Endothelial cell of umbilical vein (primary cell): ENCODE measurements around the gene TARBP1. TPM values are rescaled to one million over a fixed set of nuclear protein-coding genes. Genes with fewer than 3 reads are reported as not detected.
A peak's percentile ranks its signal among the peaks of the same experiment; 100 is the strongest.

Source experiments
- BruUV-seq: library from RNA; stranded (reverse); fragments of 400-500 nt; replicated peaks from 2 replicates; lab custom pipeline; 2021; lab: Mats Ljungman, UMichigan
- CTCF ChIA-PET: fragments of 300-600, 350-600 bp; sonication (Branson Sonifier 250); formaldehyde crosslinking; loops from one replicate; lab custom pipeline; 2021; ENCODE audit warnings: antibody characterized with exemption, inconsistent platforms; lab: Charles Lee
- POLR2A ChIA-PET: fragments of 300-600, 350-600 bp; sonication (Branson Sonifier 250); formaldehyde crosslinking; loops from one replicate; lab custom pipeline; 2021; ENCODE audit warnings: antibody characterized with exemption, inconsistent platforms; lab: Charles Lee
- DNase-seq: peaks from one replicate; pipeline ENCODE4 v3.0.0-alpha.2; 2011; ENCODE audit warnings: low read depth, low spot score
- FAIRE-seq: peaks from 2 replicates; lab custom pipeline; 2011; peaks lifted over from hg19 to GRCh38; lab: Jason Lieb, UNC
- H2AFZ ChIP-seq: 2 replicates; pipeline ENCODE4 v1.6.0; 2012; ENCODE audit warnings: low read depth, low read length, control low read depth, inconsistent platforms
- H3K27ac ChIP-seq: 2 replicates; pipeline ENCODE4 v1.5.1; 2011; ENCODE audit warnings: low read depth, mild to moderate bottlenecking, control low read depth, low read length, moderate library complexity; ENCODE audit not compliant: insufficient read depth
- H3K27me3 ChIP-seq, 2 experiments: 2 replicates each; pipeline versions ENCODE4 v1.6.0 to v1.6.1; 2011; ENCODE audit warnings: low read length in 2 of 2, mixed read lengths in 1 of 2; ENCODE audit not compliant: control insufficient read depth in 2 of 2, insufficient read depth in 2 of 2
- H3K36me3 ChIP-seq, 2 experiments: 2 replicates in 1 of 2; 3 replicates in 1 of 2; pipeline ENCODE4 v1.5.1; 2011; ENCODE audit warnings: low read length in 2 of 2, mild to moderate bottlenecking in 1 of 2, moderate library complexity in 1 of 2; ENCODE audit not compliant: control insufficient read depth in 2 of 2, insufficient read depth in 2 of 2; ENCODE audit errors: extremely low read depth in 1 of 2
- H3K4me1 ChIP-seq: 3 replicates; pipeline ENCODE4 v1.5.1; 2011; ENCODE audit warnings: mild to moderate bottlenecking, low read length; ENCODE audit not compliant: control insufficient read depth, insufficient read depth; ENCODE audit errors: extremely low read depth
- H3K4me2 ChIP-seq: 2 replicates; pipeline ENCODE4 v1.6.1; 2011; ENCODE audit warnings: low read length, control low read depth, mixed read lengths; ENCODE audit not compliant: insufficient read depth
- H3K4me3 ChIP-seq, 3 experiments: fragments of 200-600 bp in 1 of 3; sonication (generic), shearing (Covaris generic) in 1 of 3; replicated peaks in 1 of 3; 2 replicates each; pipeline ENCODE4 v1.5.1; 2011 to 2016; ENCODE audit warnings: control low read depth in 3 of 3, low read length in 3 of 3, mild to moderate bottlenecking in 2 of 3, inconsistent platforms in 1 of 3, low read depth in 1 of 3, moderate library complexity in 1 of 3; ENCODE audit not compliant: insufficient read depth in 1 of 3
- H3K79me2 ChIP-seq: 2 replicates; pipeline ENCODE4 v1.6.0; 2012; ENCODE audit warnings: low read length, inconsistent platforms; ENCODE audit not compliant: control insufficient read depth, insufficient read depth
- H3K9ac ChIP-seq: replicated peaks from 2 replicates; pipeline ENCODE3; 2011; ENCODE audit warnings: low read length, control low read depth; ENCODE audit not compliant: insufficient read depth; ENCODE audit errors: extremely low read depth
- H3K9me1 ChIP-seq: replicated peaks from 3 replicates; pipeline ENCODE4 v1.6.0; 2011; ENCODE audit warnings: mild to moderate bottlenecking, low read length; ENCODE audit not compliant: control insufficient read depth, insufficient read depth; ENCODE audit errors: extremely low read depth
- H3K9me3 ChIP-seq: replicated peaks from 2 replicates; pipeline ENCODE4 v1.5.1; 2012; ENCODE audit warnings: low read length, inconsistent platforms; ENCODE audit not compliant: control insufficient read depth, insufficient read depth
- H4K20me1 ChIP-seq: replicated peaks from 2 replicates; pipeline ENCODE3; 2011; ENCODE audit warnings: mild to moderate bottlenecking, low read length; ENCODE audit not compliant: control insufficient read depth, insufficient read depth; ENCODE audit errors: extremely low read depth
- CTCF ChIP-seq, 2 donors: IDR thresholded peaks; 1 replicate in 1 of 2; 2 replicates in 1 of 2; pipeline ENCODE4 v1.5.1; 2011; ENCODE audit warnings: low read length in 2 of 2, mild to moderate bottlenecking in 2 of 2, moderate library complexity in 2 of 2, control low read depth in 1 of 2, inconsistent platforms in 1 of 2, low read depth in 1 of 2; ENCODE audit not compliant: insufficient read depth in 1 of 2; ENCODE audit errors: extremely low read depth in 1 of 2
- EZH2 ChIP-seq: IDR thresholded peaks from 2 replicates; pipeline ENCODE4 v1.6.1; 2012; ENCODE audit warnings: borderline replicate concordance, low read depth, mild to moderate bottlenecking, moderate library complexity, low read length, inconsistent platforms; ENCODE audit not compliant: severe bottlenecking
- GATA2 ChIP-seq: IDR thresholded peaks from 2 replicates; pipeline ENCODE4 v1.7.0; 2011; ENCODE audit warnings: low read depth, mild to moderate bottlenecking, moderate library complexity, mixed read lengths, low read length; ENCODE audit not compliant: insufficient read length, insufficient read depth
- JUN ChIP-seq: IDR thresholded peaks from 2 replicates; pipeline ENCODE4 v1.6.1; 2011; ENCODE audit warnings: borderline replicate concordance, low read depth; ENCODE audit not compliant: insufficient read length, insufficient read depth
- MYC ChIP-seq: IDR thresholded peaks from one replicate; pipeline ENCODE4 v1.6.1; 2011; ENCODE audit warnings: mild to moderate bottlenecking, low read depth, low read length
- POLR2A ChIP-seq: IDR thresholded peaks from 2 replicates; pipeline ENCODE4 v1.6.1; 2012; ENCODE audit warnings: low read depth, mild to moderate bottlenecking, control low read depth, low read length
- dilution Hi-C: fragments of 300-500 bp; cut with MboI; formaldehyde crosslinking; loops from one replicate; pipeline ENCODE4 v1.15.0; 2019; ENCODE audit warnings: low sequenced_read_pairs; ENCODE audit not compliant: extremely low pct_ligation_motif_present
- intact Hi-C: fragments of 100-400 bp; cut with micrococcal nuclease; formaldehyde crosslinking; loops from one replicate; pipeline ENCODE4 v1.10.0; 2022
- polyA plus RNA-seq, 4 experiments: library from polyadenylated mRNA; depleted of rRNA in 3 of 4; stranded (reverse) in 3 of 4; unstranded in 1 of 4; fragments of >200 nt; gene quantifications; 2 replicates each; pipeline versions ENCODE4 v1.2.1 to v1.2.3, GENCODE V29; 2011 to 2012; ENCODE audit warnings: missing spikeins in 1 of 4
- total RNA-seq: library from RNA; stranded (reverse); gene quantifications from 2 replicates; pipeline ENCODE4 v1.2.3, GENCODE V29; 2021

The TARBP1 gene
- total and polyA plus RNA-seq, 2 donors (not counting 3 experiments of a cell fraction or from before 2014, with no cell fraction given) = 17.3 to 23.4 TPM

DNA sequence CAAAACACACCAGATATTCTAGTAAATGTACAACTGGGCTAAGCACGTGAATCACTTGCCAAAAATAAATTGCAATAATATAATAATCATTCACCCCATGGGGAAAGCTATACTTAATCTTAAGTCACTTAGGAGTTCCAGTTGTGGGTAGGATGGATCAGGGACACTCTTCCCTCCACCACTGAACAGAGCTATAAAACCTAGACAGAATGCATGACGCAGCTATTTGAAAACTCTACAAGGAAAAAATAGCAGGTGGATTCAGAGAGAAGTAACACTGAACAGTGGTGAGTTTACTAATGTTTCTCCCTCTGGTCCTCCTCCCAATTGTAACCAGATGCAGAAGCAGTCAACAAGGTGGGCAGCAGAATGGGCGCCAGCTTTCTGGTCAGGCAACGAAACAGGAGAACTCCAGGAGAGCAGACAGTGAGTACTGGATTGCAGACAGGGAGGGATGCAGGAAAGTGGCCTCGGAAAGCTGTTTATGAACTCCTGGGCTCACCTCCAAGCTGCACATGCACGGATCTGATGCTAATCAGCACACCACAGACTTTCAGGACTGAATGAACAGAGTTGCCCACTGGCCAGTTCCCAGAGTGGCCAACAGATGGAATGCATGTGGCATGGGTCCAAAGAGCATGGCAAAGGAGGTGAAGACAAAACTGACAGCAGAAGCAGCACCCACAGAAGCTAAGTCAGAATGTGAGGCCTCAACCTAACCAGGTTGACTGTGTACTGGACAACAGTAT lies 41.4 kb downstream of the TARBP1 start:
- peak; percentile 12 for FAIRE-seq
- Histone ChIP-seq H3K36me3 (no peaks in the 10 kb centered on the region), H3K4me2 (no peak overlapping the region), H3K4me1 (no peaks in the 10 kb centered on the region), H3K9me3 (no peaks in the 10 kb centered on the region), H3K27me3 (no peaks in the 10 kb centered on the region), H3K9ac (no peak overlapping the region), H3K4me3 (no peak overlapping the region), H3K79me2 (no peaks in the 10 kb centered on the region), H3K27ac (no peak overlapping the region), H3K9me1 (no peaks in the 10 kb centered on the region), H2AFZ (no peak overlapping the region), H4K20me1 (no peaks in the 10 kb centered on the region)
- TF ChIP-seq EZH2 = no peak
- no peak for TF ChIP-seq MYC
- no peak for TF ChIP-seq POLR2A
- no peak for TF ChIP-seq GATA2
- peak in 1 of 2 donors; percentile 27 for TF ChIP-seq CTCF (IDR thresholded peaks at IDR 0.05; ENCODE audit: extremely low read depth in 1 of 2, insufficient read depth in 1 of 2, low read depth in 1 of 2, low read length in 2 of 2)
- TF ChIP-seq JUN = no peak
- peak; percentile 86 for DNase-seq
- intact Hi-C loops = no loop called here
- CTCF ChIA-PET = interaction anchor here (0.7 to 2.3 kb wide), 3 partner anchors 11 to 40 kb away, joined by 3 to 7 read pairs (median 3); no protein-coding TSS in a partner anchor
- dilution Hi-C loops = no loop called here
- POLR2A ChIA-PET = interaction anchor here (0.6 kb wide), 1 partner anchor 1401 kb away, joined by 3 read pairs; no protein-coding TSS in a partner anchor
- no TSS peak for BruUV-seq
